Mesenteric fat pad (tissue), 1 donor: ENCODE results near the gene RAPH1. TPM values are rescaled to one million over a fixed set of nuclear protein-coding genes. Genes with fewer than 3 reads are reported as not detected.

Source experiments
- DNase-seq: peaks from one replicate; pipeline ENCODE4 v3.0.0-alpha.2; 2020; ENCODE audit warnings: low spot score
- long read RNA-seq: library from polyadenylated mRNA; unstranded; transcript quantifications from one replicate; pipeline ENCODE4 v2.0.0, GENCODE V29; 2020
- total RNA-seq: library from RNA; stranded (reverse); fragmentation: NEBNext Ultra II Directional; extraction: Animal tissue kit (Norgen Biotek cat#: 25700); gene quantifications from one replicate; pipeline ENCODE4 v1.2.1, GENCODE V29; 2021
- donor health status: DM: yes; HTN: yes; CAD: no.

The RAPH1 gene
- total RNA-seq = 79.6 TPM
- long read RNA-seq, full-length matches to known transcripts = 1 of 21 reads
- long read RNA-seq, partial matches to known transcripts = 5 of 21 reads
- long read RNA-seq, other reads (novel, unspliced or antisense) = 15 of 21 reads

- peak; percentile 95 for DNase-seq
Observed at GRCh38 chr2:203535078-203535783, at the start of gene RAPH1. Gene RAPH1 (minus strand): TSS chr2:203535301. CDS start chr2:203495353, 39,948 bp downstream.

GRCh38 chr2:203584784-203585183 is 49.7 kb upstream of the RAPH1 start:
- DNase-seq = no peak

- no peak for DNase-seq
Observed at GRCh38 chr2:203583701-203584100, 48.6 kb upstream of the RAPH1 start.

- DNase-seq = no peak
Observed at GRCh38 chr2:203583084-203583695, 48.1 kb upstream of the RAPH1 start.

GRCh38 chr2:203582468-203582867 is 47.4 kb upstream of the RAPH1 start:
- no peak for DNase-seq

- no peak for DNase-seq
Observed at GRCh38 chr2:203580844-203581243, 45.7 kb upstream of the RAPH1 start.

- DNase-seq = no peak
Observed at GRCh38 chr2:203579730-203580129, 44.6 kb upstream of the RAPH1 start.

- DNase-seq = no peak
Observed at GRCh38 chr2:203578759-203579643, 43.9 kb upstream of the RAPH1 start.

- no peak for DNase-seq
Observed at GRCh38 chr2:203574824-203575223, 39.7 kb upstream of the RAPH1 start.

- DNase-seq = no peak
Observed at GRCh38 chr2:203572316-203572715, 37.2 kb upstream of the RAPH1 start.

- DNase-seq = no peak
Observed at GRCh38 chr2:203569677-203570316, 34.7 kb upstream of the RAPH1 start.

- no peak for DNase-seq
Observed at GRCh38 chr2:203567691-203568090, 32.6 kb upstream of the RAPH1 start.

- DNase-seq = no peak
Observed at GRCh38 chr2:203566161-203566560, 31.1 kb upstream of the RAPH1 start.

- DNase-seq = no peak
Observed at GRCh38 chr2:203565076-203565475, 30.0 kb upstream of the RAPH1 start.

- no peak for DNase-seq
Observed at GRCh38 chr2:203562268-203562667, 27.2 kb upstream of the RAPH1 start.

GRCh38 chr2:203559641-203560040 is 24.5 kb upstream of the RAPH1 start:
- no peak for DNase-seq

GRCh38 chr2:203553784-203554183 is 18.7 kb upstream of the RAPH1 start:
- no peak for DNase-seq

- DNase-seq = no peak
Observed at GRCh38 chr2:203551778-203552177, 16.7 kb upstream of the RAPH1 start.

GRCh38 chr2:203550266-203550665 is 15.2 kb upstream of the RAPH1 start:
- no peak for DNase-seq

- DNase-seq = no peak
Observed at GRCh38 chr2:203549406-203549805, 14.3 kb upstream of the RAPH1 start.

GRCh38 chr2:203548887-203549286 is 13.8 kb upstream of the RAPH1 start:
- no peak for DNase-seq
